Astrocyte (in vitro differentiated cells and primary cell): ENCODE data around the gene ARHGAP1. TPM values are rescaled to one million over a fixed set of nuclear protein-coding genes. Genes with fewer than 3 reads are reported as not detected.

ENCODE experiments used
- DNase-seq: peaks from one replicate; pipeline ENCODE4 v3.0.0-alpha.2; 2010; ENCODE audit warnings: low read depth
- FAIRE-seq: peaks from 2 replicates; lab custom pipeline; 2011; peaks lifted over from hg19 to GRCh38; lab: Jason Lieb, UNC
- H2AFZ ChIP-seq: 2 replicates; pipeline ENCODE4 v1.6.0; 2012; ENCODE audit warnings: low read depth, low read length, inconsistent platforms
- H3K27ac ChIP-seq: 2 replicates; pipeline ENCODE4 v1.5.1; 2011; ENCODE audit warnings: low read depth, low read length, inconsistent platforms
- H3K27me3 ChIP-seq: 2 replicates; pipeline ENCODE4 v1.6.0; 2011; ENCODE audit warnings: low read length, inconsistent platforms; ENCODE audit not compliant: insufficient read depth
- H3K36me3 ChIP-seq: 2 replicates; pipeline ENCODE4 v1.5.1; 2011; ENCODE audit warnings: low read length, inconsistent platforms; ENCODE audit not compliant: insufficient read depth
- H3K4me1 ChIP-seq: 2 replicates; pipeline ENCODE4 v1.5.1; 2011; ENCODE audit warnings: low read length, inconsistent platforms; ENCODE audit not compliant: insufficient read depth
- H3K4me2 ChIP-seq: 2 replicates; pipeline ENCODE4 v1.6.0; 2012; ENCODE audit warnings: low read length, inconsistent platforms
- H3K4me3 ChIP-seq: 2 replicates; pipeline ENCODE4 v1.5.1; 2011; ENCODE audit warnings: low read depth, mild to moderate bottlenecking, low read length, inconsistent platforms; ENCODE audit not compliant: insufficient read depth
- H3K79me2 ChIP-seq: 2 replicates; pipeline ENCODE4 v1.6.0; 2012; ENCODE audit warnings: mild to moderate bottlenecking, low read length, inconsistent platforms; ENCODE audit not compliant: insufficient read depth
- H3K9ac ChIP-seq: 2 replicates; pipeline ENCODE4 v1.6.0; 2012; ENCODE audit warnings: mild to moderate bottlenecking, low read length, inconsistent platforms
- H3K9me3 ChIP-seq: 2 replicates; pipeline ENCODE4 v1.5.1; 2012; ENCODE audit warnings: low read depth, mild to moderate bottlenecking, low read length, inconsistent platforms; ENCODE audit not compliant: insufficient read depth
- H4K20me1 ChIP-seq: 2 replicates; pipeline ENCODE4 v1.6.0; 2012; ENCODE audit warnings: low read length, inconsistent platforms; ENCODE audit not compliant: insufficient read depth
- H3K27ac Mint-ChIP-seq: one replicate; pipeline ENCODE4 v1.8.0; 2021; ENCODE audit warnings: mild to moderate bottlenecking, mixed read lengths; ENCODE audit not compliant: unreplicated experiment
- H3K27me3 Mint-ChIP-seq: one replicate; pipeline ENCODE4 v1.8.0; 2021; ENCODE audit warnings: low read depth, mixed read lengths; ENCODE audit not compliant: unreplicated experiment
- H3K36me3 Mint-ChIP-seq: one replicate; pipeline ENCODE4 v1.8.0; 2021; ENCODE audit warnings: low read depth, mixed read lengths; ENCODE audit not compliant: unreplicated experiment
- H3K4me1 Mint-ChIP-seq: one replicate; pipeline ENCODE4 v1.8.0; 2021; ENCODE audit warnings: low read depth, mixed read lengths; ENCODE audit not compliant: unreplicated experiment
- H3K4me3 Mint-ChIP-seq: one replicate; pipeline ENCODE4 v1.8.0; 2021; ENCODE audit warnings: mild to moderate bottlenecking, moderate library complexity, mixed read lengths; ENCODE audit not compliant: unreplicated experiment
- H3K9me3 Mint-ChIP-seq: one replicate; pipeline ENCODE4 v1.8.0; 2021; ENCODE audit warnings: mild to moderate bottlenecking, mixed read lengths; ENCODE audit not compliant: unreplicated experiment
- EZH2 ChIP-seq: IDR thresholded peaks from 2 replicates; pipeline ENCODE4 v1.6.1; 2012; ENCODE audit warnings: mild to moderate bottlenecking, low read length, inconsistent platforms; ENCODE audit not compliant: insufficient read depth
- total RNA-seq: library from RNA; stranded (reverse); gene quantifications from 2 replicates; pipeline ENCODE4 v1.2.1, GENCODE V29; 2021
- TF ChIP-seq, protein P1 (sequence below): IDR thresholded peaks from 2 replicates; pipeline ENCODE4 v1.5.1; 2011; ENCODE audit warnings: low read depth, mild to moderate bottlenecking, inconsistent platforms, low read length, moderate library complexity; ENCODE audit not compliant: insufficient read depth

ARHGAP1 gene
- total RNA-seq, 1 donor from 2014 or later, result 116 TPM

DNA sequence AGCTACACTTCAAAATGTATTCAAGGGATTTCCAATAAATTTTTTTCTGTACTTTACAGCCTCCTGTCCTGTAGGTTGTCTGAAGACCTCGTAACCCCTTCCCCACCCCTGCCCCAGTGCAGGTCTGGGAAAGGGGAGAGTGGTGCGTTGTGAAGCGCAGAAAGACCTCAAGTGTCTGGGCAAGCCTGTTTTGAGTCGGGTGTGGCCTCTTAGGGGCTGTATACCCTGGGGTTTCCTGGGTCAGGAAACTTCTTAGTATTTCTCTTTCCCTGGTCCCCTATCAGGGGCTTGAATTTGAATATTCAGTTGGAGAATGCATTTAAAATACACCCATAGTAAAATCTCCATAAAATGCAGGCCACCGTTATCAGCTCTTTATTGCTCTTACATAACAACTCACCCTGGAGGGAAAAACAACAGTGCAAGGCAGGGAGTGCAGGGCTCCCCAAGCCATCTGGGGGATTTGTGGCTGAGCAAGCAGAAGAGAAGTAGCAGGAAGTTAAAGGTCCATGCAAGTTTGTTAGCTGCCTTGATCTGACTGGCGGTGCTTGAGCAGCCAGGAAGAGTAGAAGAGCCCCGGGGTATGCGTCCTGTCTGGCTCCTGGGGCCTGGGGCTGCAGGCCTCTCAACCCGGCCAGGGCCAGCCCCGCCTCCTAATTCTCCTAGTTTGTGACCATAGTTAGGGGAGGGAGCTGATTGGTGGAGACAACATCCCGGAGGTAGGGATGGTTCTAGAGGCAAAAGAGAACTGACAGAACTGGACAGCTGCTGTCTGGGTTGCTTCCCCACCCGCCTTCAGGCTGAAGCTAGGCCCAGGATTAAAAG lies 25.7 kb downstream of the ARHGAP1 start:
- peaks cover 33% of the 10 kb centered on the region for H3K36me3 Mint-ChIP-seq
- H3K9me3 Mint-ChIP-seq, result no peaks in the 10 kb centered on the region
- H3K4me1 Mint-ChIP-seq, result peaks cover 23% of the 10 kb centered on the region
- Histone ChIP-seq H3K79me2 (no peaks in the 10 kb centered on the region), H2AFZ (no peak overlapping the region), H3K4me2 (no peak overlapping the region), H3K27me3 (no peaks in the 10 kb centered on the region), H3K4me1 (peaks cover 19% of the 10 kb centered on the region), H3K36me3 (peaks cover 34% of the 10 kb centered on the region), H3K9ac (no peak overlapping the region), H3K9me3 (no peaks in the 10 kb centered on the region), H3K27ac (no peak overlapping the region), H3K4me3 (no peak overlapping the region), H4K20me1 (peaks cover 8% of the 10 kb centered on the region)
- H3K27ac Mint-ChIP-seq, result peak overlapping the region; percentile 66
- no peaks in the 10 kb centered on the region for H3K27me3 Mint-ChIP-seq
- no peak for DNase-seq
- peak overlapping the region; percentile 27 for H3K4me3 Mint-ChIP-seq
- FAIRE-seq, result no peak
- TF ChIP-seq, protein P1, sequence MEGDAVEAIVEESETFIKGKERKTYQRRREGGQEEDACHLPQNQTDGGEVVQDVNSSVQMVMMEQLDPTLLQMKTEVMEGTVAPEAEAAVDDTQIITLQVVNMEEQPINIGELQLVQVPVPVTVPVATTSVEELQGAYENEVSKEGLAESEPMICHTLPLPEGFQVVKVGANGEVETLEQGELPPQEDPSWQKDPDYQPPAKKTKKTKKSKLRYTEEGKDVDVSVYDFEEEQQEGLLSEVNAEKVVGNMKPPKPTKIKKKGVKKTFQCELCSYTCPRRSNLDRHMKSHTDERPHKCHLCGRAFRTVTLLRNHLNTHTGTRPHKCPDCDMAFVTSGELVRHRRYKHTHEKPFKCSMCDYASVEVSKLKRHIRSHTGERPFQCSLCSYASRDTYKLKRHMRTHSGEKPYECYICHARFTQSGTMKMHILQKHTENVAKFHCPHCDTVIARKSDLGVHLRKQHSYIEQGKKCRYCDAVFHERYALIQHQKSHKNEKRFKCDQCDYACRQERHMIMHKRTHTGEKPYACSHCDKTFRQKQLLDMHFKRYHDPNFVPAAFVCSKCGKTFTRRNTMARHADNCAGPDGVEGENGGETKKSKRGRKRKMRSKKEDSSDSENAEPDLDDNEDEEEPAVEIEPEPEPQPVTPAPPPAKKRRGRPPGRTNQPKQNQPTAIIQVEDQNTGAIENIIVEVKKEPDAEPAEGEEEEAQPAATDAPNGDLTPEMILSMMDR, result no peak
- no peak for TF ChIP-seq EZH2

DNA sequence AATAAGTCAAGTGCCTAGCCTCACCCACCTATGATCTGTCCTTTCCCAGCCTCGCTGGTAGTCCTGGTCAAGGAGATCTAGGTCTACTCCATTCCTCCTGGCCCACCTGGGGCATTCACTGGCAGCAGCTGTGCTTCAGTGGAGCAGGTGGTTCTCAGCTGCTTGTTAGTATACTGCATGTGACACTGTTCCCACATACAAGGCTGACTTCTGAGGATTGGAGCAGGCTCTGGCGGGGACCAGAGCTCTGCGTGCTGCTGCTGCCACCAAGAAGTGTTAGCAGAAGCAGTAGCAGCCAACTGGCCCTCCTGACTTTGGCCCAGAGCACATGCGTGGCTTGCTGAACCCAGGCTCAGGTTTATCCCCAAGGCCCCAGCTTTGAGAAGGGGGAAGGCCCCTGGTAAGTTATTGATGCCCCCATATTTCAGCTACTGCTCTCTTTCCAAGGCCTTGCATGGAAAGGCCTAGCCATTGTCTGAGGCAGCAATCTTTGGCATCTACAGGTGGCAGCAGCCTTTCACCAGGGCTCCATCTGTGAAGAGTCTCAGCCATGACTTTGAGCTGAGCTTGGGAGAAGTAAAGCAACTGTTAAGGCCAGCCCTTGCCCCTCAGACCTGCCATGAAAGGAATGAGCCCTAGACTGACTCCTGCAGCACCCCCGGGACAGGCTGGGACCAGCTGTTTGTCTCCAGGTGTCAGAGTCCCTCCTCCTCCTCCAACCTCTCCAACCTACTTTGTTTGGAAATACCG lies 26.5 kb downstream of the ARHGAP1 start:
- Mint-ChIP-seq H3K27ac (no peak overlapping the region), H3K4me3 (no peak overlapping the region), H3K27me3 (no peaks in the 10 kb centered on the region), H3K4me1 (peaks cover 23% of the 10 kb centered on the region), H3K36me3 (peaks cover 38% of the 10 kb centered on the region), H3K9me3 (no peaks in the 10 kb centered on the region)
- H4K20me1 ChIP-seq, result peaks cover 8% of the 10 kb centered on the region
- H3K4me3 ChIP-seq, result no peak overlapping the region
- H3K36me3 ChIP-seq, result peaks cover 38% of the 10 kb centered on the region
- H3K79me2 ChIP-seq, result no peaks in the 10 kb centered on the region
- no peaks in the 10 kb centered on the region for H3K9me3 ChIP-seq
- H3K27me3 ChIP-seq, result no peaks in the 10 kb centered on the region
- TF ChIP-seq EZH2, result no peak
- TF ChIP-seq, protein P1, result no peak
- no peak overlapping the region for H3K9ac ChIP-seq
- H3K4me2 ChIP-seq, result no peak overlapping the region
- FAIRE-seq (no peak), DNase-seq (no peak)
- H3K27ac ChIP-seq, result no peak overlapping the region
- H3K4me1 ChIP-seq, result peaks cover 19% of the 10 kb centered on the region
- H2AFZ ChIP-seq, result no peak overlapping the region
